HG03460 (cell line): ENCODE measurements around the gene SLAMF8.
A peak's percentile ranks its signal among the peaks of the same experiment; 100 is the strongest.

Source experiments
- ATAC-seq: cut with Tn5 transposase; IDR thresholded peaks from one replicate; pipeline ENCODE4 v1.9.1; 2021; ENCODE audit not compliant: unreplicated experiment

The SLAMF8 gene

DNA sequence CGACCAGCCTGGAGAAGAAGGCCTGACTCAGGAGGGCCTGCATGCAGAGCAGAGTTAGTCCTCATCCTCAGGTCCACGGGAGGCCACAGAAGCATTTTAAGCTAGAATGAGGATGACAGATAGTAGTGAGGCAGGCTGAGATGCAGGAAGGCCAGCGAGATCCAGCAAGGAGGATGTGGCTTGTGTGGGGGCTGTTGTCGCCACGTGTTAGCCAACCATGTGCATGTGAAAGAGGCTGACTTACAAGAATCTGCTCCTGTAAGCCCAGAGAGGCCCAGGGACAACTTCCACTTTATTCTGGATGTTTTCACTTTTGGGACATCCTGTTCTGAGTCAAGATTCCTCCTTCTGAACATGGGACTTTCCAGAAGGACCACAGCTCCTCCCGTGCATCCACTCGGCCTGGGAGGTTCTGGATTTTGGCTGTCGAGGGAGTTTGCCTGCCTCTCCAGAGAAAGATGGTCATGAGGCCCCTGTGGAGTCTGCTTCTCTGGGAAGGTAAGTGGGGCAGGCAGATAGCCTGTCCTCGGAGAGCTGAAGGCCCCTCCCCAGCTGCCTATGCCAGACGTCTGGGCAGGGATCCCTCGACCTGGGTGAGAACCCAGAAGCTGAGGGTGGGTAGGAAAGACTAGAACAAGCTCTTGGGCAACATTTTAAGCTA lies at the start of gene SLAMF8:
Gene SLAMF8 (plus strand): TSS at position 433 of the 661 bp plus-strand sequence. CDS start 26 bp downstream, at position 459.
- peak; percentile 46 for ATAC-seq

DNA sequence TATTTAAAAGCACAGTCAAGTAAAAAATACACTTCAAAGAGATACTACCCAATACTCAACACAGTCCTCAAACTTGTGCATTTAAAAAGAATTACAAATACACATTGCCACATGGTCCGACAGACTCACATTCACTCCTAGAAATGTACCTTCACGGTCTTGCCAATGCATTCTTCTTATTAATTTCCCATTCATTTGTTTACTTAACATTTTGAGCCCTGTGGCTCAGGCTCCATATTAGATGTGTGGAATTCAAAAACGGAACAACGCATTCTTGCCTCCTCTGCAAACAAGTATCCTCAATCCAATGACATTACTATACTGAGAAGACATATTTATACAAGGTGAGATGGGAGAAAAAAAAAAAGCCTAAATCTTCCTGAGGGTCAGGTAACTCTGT lies 48.4 kb upstream of the SLAMF8 start:
- ATAC-seq, result no peak

DNA sequence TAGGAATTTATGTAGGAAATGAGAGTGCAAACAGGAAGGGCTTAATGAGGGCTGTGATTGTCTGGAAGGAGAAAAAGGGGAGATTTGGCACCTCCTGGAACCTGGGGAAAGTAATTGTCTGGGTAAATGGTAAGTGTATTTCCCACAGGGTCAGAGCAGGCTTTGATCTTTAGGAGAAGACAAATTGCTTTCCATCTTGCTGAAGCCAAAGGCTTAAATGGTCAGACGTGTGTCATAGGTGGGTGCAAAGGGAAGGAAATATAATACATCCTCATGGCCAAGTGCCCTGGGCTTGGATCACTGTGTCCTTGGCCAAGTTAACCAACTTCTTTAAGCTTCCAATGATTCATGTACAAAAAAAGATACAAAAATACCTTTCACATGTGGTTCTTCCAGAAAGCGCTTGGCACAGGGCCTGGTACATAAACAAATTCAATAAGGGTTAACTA lies 47.2 kb upstream of the SLAMF8 start:
- ATAC-seq, result no peak

DNA sequence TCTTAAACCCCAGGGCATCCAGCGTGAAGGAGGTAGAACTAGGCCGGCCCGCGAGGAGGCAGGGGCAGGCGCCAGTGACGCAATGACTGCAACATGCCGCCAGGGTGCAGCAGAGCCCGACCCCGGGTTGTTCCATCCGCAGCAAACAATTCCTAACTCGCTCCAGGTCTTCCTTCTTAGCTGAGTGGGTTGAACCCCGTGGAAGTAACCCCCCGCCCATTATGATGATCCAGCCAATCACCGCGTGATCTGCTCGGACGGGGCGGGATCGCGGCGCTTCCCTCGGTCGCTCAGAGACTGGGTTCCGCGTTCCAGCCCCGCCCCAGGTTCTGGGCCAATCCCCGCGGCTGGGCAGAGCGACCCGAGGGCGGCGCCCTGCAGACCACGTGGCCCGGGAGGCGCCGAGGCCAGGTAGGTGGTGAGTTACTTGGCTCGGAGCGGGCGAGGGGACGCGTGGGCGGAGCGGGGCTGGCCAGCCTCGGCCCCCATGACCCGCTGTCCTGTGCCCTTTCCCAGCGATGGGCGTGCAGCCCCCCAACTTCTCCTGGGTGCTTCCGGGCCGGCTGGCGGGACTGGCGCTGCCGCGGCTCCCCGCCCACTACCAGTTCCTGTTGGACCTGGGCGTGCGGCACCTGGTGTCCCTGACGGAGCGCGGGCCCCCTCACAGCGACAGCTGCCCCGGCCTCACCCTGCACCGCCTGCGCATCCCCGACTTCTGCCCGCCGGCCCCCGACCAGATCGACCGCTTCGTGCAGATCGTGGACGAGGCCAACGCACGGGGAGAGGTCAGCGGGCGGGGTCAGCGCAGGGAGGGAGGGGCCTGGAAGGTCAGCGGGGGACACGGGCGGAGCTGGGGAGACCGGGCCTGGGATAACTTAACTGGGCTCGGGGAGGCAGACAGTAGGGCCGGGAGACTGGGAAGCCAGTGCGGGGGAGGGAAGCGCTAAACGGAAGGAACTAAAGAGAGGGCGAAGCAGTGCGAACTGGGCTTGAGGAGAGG lies 45.8 kb upstream of the SLAMF8 start, which contains the start of gene DUSP23:
Gene DUSP23 (plus strand): TSS at position 380 of the 1,000 bp plus-strand sequence. CDS start 139 bp downstream, at position 519.
- peak; percentile 99 for ATAC-seq

DNA sequence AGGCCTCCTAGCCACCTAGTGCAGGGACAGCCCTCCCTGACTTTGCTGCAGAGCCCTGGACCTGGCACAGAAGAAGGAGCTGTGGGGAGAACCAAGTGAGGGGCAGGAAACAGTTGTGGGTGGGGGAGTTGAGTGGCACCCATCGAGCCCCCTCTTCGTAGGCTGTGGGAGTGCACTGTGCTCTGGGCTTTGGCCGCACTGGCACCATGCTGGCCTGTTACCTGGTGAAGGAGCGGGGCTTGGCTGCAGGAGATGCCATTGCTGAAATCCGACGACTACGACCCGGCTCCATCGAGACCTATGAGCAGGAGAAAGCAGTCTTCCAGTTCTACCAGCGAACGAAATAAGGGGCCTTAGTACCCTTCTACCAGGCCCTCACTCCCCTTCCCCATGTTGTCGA lies 44.7 kb upstream of the SLAMF8 start:
- ATAC-seq, result no peak

DNA sequence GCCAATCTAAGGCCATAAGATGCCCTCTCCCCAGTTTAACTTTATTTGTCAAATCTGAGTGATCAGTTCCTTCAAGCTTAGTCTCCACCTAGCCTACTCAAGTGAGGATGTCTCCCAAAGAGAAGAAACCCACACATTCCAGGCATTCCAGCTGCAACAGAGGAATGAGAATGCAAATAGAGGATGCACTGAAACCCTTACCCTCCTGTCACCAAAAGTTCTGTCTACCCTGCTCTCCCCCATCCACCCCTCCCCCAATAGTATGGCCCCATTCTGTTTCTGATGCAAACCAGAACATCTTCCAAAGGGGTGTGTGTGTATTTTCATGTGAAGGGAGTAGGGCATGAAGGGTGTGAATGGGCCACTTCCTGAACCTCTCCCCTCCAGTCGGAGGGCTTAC lies 42.9 kb upstream of the SLAMF8 start:
- ATAC-seq, result no peak

DNA sequence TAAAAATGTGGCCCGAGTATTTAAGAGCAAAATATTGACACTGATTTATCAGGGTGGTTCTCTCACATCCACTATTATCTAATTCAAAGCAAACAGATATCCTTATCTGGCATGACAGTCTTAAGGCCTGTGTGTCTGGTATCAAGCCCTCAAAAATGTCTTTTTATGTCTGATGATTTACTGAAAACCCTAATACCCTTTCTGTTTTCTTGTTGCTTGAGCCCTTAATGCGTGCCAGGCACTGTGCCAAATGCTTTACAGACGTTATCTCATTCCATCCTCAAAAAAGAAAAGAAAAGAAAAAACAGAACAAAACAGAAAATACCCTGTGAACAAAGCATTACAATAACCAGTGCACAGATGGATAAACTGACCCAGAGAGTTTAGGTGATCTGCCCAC lies 40.2 kb upstream of the SLAMF8 start:
- ATAC-seq, result no peak

DNA sequence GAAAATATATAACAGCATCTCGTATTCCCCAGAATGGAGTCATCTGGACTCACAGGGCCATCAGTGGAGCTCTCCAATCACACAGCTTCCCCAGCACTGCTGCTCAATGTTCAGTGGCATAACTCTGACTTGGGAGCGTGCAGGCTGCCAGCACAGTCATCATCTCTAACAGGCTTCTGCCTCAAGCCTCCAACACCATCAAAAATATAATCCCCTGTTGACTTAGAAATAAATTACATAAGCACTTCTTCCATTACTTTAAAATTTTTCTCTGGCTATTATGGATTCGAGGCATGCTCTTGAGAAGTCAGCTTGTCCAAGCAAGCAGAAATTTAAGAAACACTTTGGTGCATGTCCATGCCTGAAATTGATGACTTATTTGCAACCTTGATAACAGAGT lies 39.7 kb upstream of the SLAMF8 start:
- no peak for ATAC-seq

DNA sequence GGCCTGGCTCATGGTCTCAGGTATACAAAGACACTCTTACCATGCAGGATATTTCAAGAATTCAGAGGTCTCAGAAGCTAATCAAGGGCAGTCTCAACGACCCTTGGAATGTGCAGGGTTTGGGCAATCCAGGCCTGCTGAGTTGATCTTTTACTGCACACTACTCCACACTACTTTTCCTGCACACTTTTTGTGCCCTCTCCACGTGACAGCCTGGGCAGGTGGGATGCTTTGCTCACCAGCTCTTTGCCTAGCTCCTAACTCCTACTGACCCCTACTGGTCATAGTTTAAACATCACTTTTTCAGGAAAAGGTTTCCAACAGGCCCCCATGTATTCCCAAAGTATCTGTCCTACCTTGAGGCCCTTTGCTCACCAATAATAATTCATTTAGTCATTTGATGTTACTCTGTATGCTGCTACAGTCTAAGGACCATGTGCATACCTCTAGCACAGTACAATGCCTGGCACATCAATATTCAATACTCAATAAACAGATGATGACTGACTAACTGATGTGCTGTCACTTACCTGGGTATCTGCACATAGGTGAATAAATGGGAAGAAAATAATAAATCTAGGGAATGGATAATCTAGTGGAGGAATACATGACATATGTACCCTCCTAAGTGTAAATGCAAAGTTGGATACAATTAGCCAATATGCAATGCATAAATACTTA lies 36.3 kb upstream of the SLAMF8 start:
- ATAC-seq, result no peak

DNA sequence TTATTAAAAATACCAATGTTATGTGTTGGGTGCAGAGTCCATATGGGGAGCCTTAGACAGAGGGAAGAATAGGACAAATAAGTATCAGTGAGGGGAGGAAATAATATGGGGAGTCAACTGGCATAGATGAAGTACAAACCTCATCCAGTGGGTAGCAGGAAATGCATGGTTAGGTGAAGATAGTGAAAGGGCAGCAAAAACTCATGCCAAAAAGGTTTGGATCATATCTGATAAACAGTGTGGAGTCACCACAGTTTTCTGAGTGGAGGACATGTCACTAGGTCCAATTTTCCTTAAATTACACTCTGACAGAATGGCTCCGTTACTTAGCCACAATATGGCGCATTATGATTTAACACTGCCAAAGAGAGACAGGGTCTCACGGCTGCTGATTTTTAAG lies 35.6 kb upstream of the SLAMF8 start:
- no peak for ATAC-seq

DNA sequence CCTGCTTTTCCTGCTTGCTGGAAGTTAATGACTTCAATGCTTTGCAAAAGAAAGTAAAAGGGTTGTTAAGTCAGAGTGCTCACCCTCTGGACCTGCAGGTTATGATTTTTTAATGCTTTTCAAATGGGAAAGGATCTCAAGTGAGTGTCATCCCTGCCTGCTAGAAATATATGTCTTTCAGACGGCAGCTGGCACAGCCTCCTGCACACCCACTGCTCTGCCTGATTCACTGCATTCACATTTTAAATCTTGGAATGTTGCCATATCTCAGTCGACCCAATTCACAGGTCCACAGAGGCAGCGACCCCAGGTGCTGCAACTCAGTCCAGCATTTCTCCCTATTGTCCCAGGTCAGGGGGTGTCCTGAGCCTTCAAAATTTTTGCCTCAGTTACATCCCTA lies 35.2 kb upstream of the SLAMF8 start:
- no peak for ATAC-seq

DNA sequence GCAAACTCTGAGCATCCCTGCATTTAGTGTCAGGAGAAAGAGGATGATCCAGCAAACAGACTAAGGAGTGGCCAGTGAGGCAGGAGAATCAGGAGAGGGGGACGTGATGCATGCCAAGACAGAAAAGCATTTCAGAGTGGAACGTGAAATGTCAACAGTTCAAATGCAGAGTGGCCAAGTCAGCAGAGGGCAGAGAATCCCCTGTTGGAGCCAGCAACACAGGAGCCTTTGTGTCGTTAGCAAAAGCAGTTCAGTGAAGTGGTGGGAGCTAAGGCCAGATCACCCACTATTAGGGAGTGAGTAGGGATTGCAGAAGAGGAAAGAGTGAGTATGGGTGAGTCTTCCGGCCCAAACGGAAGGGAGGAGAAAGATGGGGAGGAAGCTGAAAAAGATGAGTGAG lies 31.1 kb upstream of the SLAMF8 start:
- no peak for ATAC-seq

DNA sequence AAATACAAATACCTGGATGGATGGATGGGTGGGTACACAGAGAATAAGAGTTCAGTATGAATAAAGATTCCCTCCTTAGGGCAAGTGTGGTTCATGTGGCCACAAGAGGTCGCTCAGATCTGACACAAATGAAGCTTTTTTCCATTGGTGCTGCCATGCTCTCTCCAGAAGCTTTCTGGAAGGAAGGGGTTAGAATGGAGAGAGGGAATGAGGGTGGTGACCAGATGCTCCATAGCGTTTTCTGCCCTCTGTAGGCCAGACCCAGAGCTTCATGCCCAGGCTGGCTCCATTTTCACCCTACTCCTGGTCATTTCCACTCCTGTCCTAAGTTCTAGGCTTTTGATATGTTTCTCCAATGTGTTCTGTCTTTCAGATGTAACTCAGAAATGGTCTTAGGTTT lies 27.8 kb upstream of the SLAMF8 start:
- no peak for ATAC-seq

DNA sequence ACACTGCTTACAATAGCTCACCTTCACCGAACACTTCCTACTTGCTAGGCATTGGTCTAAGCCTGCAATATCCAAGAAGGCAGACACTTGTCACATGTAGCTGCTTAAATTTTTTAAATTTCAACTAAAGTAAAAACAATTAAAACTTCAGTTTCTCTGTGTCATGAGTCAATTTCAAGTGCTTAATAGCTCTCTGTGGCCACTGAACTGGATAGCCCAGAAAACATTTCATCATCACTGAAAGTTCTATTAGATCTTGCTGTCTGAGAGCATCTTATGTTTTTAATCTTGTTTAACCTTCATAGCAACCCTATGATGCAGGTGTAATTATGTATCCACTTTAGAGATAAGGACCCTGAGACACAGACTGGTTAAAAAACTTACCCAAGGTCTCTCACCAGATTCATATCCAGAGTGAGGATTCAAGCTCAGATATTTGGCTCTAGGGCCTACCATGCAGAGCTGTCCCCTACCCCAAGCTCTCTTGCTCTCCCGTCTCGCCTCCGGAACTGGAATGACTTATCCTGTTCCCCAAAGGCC lies 27.2 kb upstream of the SLAMF8 start:
- ATAC-seq, result no peak

DNA sequence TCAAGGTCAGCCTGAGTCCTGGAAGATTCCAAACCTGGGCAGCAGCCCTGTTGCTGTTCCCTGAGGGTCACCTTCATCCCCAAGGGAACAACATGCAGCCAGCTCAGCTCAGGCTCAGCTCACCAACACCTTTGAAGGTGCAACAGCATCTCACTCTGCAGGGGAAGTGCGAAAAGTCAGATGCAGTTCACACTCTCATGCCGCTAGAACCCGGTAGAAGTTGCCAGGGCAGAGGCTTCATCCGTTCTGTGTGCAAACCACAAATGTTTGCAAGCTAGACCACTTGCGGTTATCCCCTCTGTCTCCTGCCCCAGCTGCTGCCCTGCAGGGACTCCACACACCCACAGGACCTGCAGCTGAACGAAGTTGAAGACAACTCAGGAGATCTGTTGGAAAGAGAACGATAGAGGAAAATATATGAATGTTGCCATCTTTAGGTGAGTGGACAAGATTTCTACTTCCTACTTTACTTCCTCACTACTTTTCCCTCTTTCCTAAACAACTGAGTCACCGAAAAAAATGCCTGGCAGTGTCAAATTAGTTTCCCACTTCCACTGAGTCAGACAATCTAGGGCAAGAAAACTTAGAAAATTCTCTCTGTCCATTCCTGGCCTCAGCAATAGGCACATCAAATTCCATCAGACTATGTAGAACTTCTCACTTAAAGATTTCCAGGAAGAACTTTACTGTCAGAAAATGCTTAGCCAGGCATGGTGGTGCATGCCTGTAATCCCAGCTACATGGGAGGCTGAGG lies 26.3 kb upstream of the SLAMF8 start:
- ATAC-seq, result peak; percentile 60

DNA sequence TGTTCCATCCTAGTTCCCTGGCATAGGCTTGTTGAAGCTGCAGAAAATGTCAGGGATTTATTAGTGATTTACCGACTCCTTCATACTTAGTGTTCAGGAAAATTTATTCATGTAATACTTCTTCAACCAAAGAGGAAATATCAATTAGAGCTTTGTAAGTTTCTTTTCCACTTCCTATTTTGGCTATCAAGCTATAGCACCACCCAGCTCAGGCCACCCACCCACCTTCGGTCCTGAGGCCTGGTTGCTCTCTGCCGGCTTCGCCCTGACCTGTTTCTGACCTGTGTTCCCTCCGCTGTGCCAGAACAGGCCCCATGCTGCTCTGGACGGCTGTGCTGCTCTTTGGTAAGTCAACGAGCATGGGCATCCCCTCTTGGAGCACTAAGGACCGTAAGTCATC lies 24.6 kb upstream of the SLAMF8 start, which contains the start of gene FCRL6:
Gene FCRL6 (plus strand): TSS at position 250 of the 400 bp plus-strand sequence. CDS start 65 bp downstream, at position 315.
- ATAC-seq, result no peak

DNA sequence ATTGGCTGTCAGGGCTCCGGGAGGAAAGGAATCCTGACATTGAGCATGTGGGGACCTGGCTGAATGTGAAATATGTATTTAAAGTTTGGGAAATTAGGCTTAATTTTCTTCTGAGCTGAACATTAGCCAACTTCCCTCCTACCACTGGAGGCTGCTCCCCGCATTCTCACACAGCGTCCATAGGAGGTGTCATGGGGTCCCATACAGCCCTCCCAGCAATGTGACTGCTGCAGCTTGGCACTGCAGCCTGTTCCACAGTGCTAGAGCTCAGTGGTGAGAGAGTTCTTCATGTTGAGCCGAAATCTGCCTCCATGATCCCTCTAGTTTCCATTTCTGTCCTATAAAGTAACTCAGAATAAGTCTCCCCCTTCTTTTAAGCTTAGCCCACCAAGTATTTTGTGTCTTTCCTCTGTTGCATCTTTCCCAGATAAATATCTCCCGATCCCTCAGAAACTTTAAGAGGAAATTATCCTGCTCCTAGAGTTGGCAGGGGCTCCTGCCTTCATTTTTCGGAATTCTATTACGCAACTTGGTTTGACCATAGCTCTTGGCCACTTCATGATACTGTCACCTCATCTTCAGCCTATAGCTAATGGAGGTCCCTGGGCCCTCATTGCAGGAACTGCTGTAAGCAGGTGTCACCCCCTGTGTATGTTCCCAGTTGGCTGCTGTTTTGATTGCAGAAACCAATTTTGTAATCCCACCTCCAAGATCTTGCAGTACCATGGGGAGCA lies 22.6 kb upstream of the SLAMF8 start:
- ATAC-seq, result no peak

DNA sequence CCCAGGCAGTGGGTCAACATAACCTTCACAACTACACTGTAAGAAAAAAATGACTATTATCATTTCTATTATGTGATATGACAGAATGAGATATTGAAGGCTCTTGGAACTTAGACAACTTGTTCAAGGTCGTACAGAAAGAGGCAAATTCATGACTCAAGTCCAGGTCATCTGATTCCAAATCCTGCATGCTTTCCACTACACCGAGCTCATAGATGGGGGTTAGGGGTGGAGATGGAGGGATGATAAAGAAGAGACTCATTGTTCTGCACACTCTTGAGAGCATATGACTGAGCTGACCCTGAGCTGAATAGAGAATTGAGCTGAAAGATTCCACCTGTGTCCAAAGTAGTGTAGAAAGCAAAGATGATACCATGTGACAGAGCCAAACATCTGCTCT lies 21.7 kb upstream of the SLAMF8 start:
- ATAC-seq, result no peak

DNA sequence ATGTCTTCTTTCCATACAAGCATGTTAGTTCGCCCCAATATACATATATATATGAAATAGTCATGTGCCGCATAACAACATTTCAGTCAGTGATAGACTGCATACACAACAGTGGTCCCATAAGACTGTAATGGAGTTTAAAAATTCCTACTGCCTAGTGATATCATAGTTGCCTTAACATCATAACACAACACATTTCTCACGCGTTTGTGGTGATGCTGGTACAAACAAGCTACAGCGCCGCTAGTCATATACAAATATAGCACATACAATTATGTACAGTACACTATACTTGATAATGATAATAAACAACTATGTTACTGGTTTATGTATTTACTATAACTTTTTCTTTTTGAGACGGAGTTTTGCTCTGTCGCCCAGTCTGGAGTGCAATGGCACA lies 10.7 kb upstream of the SLAMF8 start:
- ATAC-seq, result no peak
